OCI-LY7 (cell line): Measurements from ENCODE around the gene CCT8. TPM values are rescaled to one million over a fixed set of nuclear protein-coding genes. Genes with fewer than 3 reads are reported as not detected.

ENCODE experiments used
- BruUV-seq: library from RNA; stranded (reverse); fragments of 400-500 nt; replicated peaks from 2 replicates; lab custom pipeline; 2021; lab: Mats Ljungman, UMichigan
- CTCF ChIA-PET: fragments of 300-600 bp; sonication (Branson Sonifier 250); formaldehyde crosslinking; loops from one replicate; lab custom pipeline; 2022; ENCODE audit warnings: antibody characterized with exemption; ENCODE audit not compliant: unreplicated experiment; lab: Charles Lee
- POLR2A ChIA-PET: fragments of 300-600 bp; sonication (Branson Sonifier 250); formaldehyde crosslinking; loops from one replicate; lab custom pipeline; 2022; ENCODE audit warnings: antibody characterized with exemption; lab: Charles Lee
- DNase-seq: peaks from one replicate; pipeline ENCODE4 v3.0.0-alpha.2; 2015; ENCODE audit warnings: low spot score
- H2AFZ ChIP-seq: fragments of 200-600 bp; sonication (generic), shearing (Covaris generic); 2 replicates; pipeline ENCODE4 v1.6.1; 2014; ENCODE audit warnings: mild to moderate bottlenecking, antibody characterized with exemption, low read length, moderate library complexity
- H3K27ac ChIP-seq: fragments of 200-600 bp; sonication (generic); 2 replicates; pipeline ENCODE4 v1.5.1; 2014; ENCODE audit warnings: mixed run types, low read depth, mild to moderate bottlenecking, moderate library complexity, low read length, inconsistent platforms; ENCODE audit not compliant: poor library complexity, severe bottlenecking
- H3K36me3 ChIP-seq: fragments of 200-600 bp; sonication (generic); 2 replicates; pipeline ENCODE4 v1.6.1; 2014; ENCODE audit warnings: mild to moderate bottlenecking, antibody characterized with exemption, low read length, moderate library complexity, mixed read lengths; ENCODE audit not compliant: insufficient read depth
- H3K4me1 ChIP-seq: fragments of 200-600 bp; sonication (generic); 2 replicates; pipeline ENCODE4 v1.5.1; 2014; ENCODE audit warnings: mild to moderate bottlenecking, low read length; ENCODE audit not compliant: insufficient read depth, poor library complexity, severe bottlenecking
- H3K4me2 ChIP-seq: fragments of 200-600 bp; sonication (generic); 2 replicates; pipeline ENCODE4 v1.6.1; 2014; ENCODE audit warnings: mild to moderate bottlenecking, low read length
- H3K4me3 ChIP-seq: fragments of 200-600 bp; sonication (generic); 2 replicates; pipeline ENCODE4 v1.5.1; 2014; ENCODE audit warnings: mild to moderate bottlenecking, low read depth, low read length; ENCODE audit not compliant: poor library complexity, severe bottlenecking
- H3K79me2 ChIP-seq: fragments of 200-600 bp; sonication (generic); 2 replicates; pipeline ENCODE4 v1.6.1; 2016; ENCODE audit warnings: low read depth, mild to moderate bottlenecking, low read length, moderate library complexity, mixed read lengths; ENCODE audit not compliant: insufficient read depth
- H3K9me2 ChIP-seq: fragments of 200-600 bp; sonication (generic); 2 replicates; pipeline ENCODE4 v1.6.1; 2016; ENCODE audit warnings: mild to moderate bottlenecking, low read length, mixed read lengths; ENCODE audit not compliant: insufficient read depth
- H3K9me3 ChIP-seq: fragments of 200-600 bp; sonication (generic); 2 replicates; pipeline ENCODE4 v1.6.1; 2014; ENCODE audit warnings: mild to moderate bottlenecking, mixed run types, low read length, mixed read lengths
- H4K20me1 ChIP-seq: fragments of 200-600 bp; sonication (generic); 2 replicates; pipeline ENCODE4 v1.6.1; 2014; ENCODE audit warnings: mild to moderate bottlenecking, antibody characterized with exemption, low read length, moderate library complexity, mixed read lengths; ENCODE audit not compliant: insufficient read depth
- CTCF ChIP-seq: fragments of 200-600 bp; sonication (generic); conservative IDR thresholded peaks from 2 replicates; pipeline ENCODE4 v1.5.1; 2014; ENCODE audit warnings: mild to moderate bottlenecking, antibody characterized with exemption, low read length, moderate library complexity, mixed read lengths
- EZH2phosphoT487 ChIP-seq: fragments of 200-600 bp; sonication (generic); IDR thresholded peaks from 2 replicates; pipeline ENCODE4 v1.6.1; 2018; ENCODE audit warnings: low read depth, borderline replicate concordance, mild to moderate bottlenecking, mixed run types, antibody characterized with exemption, low read length, moderate library complexity, mixed read lengths
- intact Hi-C: fragments of 100-400 bp; cut with micrococcal nuclease; formaldehyde crosslinking; loops from one replicate; pipeline ENCODE4 v1.10.0; 2022; ENCODE audit not compliant: unreplicated experiment
- total RNA-seq, 2 experiments: library from RNA; depleted of rRNA in 1 of 2; stranded (reverse); fragments of >200 nt in 1 of 2; shearing (Covaris generic) in 1 of 2; gene quantifications; 2 replicates each; pipeline ENCODE4 v1.2.3, GENCODE V29; 2014 to 2022

Gene CCT8
- total RNA-seq, 2 experiments from 2014 or later, result 229 to 375 TPM

- intact Hi-C loops, result loop anchor here (2.0 kb wide), 3 partner anchors 22 to 48 kb away; partner anchors contain the start of genes CCT8 and LTN1
- H3K4me1 ChIP-seq, result peaks cover 32% of the 10 kb centered on the region
- no TSS peak for BruUV-seq
Measured at GRCh38 chr21:29024474-29025327, 48.7 kb downstream of the CCT8 start, which contains the start of gene USP16. Gene USP16, plus strand, starts transcription at chr21:29024668. Its CDS starts 3,246 bp downstream, at chr21:29027914.

GRCh38 chr21:29022166-29022565 is 51.3 kb downstream of the CCT8 start:
- H3K36me3 ChIP-seq, result peaks cover under 1% of the 10 kb centered on the region; the same call in 1 of the 2 replicates
- no peak for TF ChIP-seq CTCF
- TF ChIP-seq EZH2phosphoT487, result no peak
- H3K9me2 ChIP-seq, result no peaks in the 10 kb centered on the region
- peaks cover 44% of the 10 kb centered on the region for H3K79me2 ChIP-seq
- no peak overlapping the region for H2AFZ ChIP-seq
- no TSS peak for BruUV-seq
- no peak for DNase-seq
- no peak overlapping the region for H3K4me2 ChIP-seq
- H3K9me3 ChIP-seq, result no peaks in the 10 kb centered on the region
- intact Hi-C loops, result no loop called here
- ChIA-PET POLR2A (interaction anchor here (0.6 to 5.8 kb wide), 4 partner anchors 10 to 53 kb away, joined by 3 to 54 read pairs (median 4); partner anchors contain the start of gene CCT8), CTCF (interaction anchor here (1.4 kb wide), 1 partner anchor 20 kb away, joined by 4 read pairs; no protein-coding TSS in a partner anchor)
- no peaks in the 10 kb centered on the region for H4K20me1 ChIP-seq
- H3K4me1 ChIP-seq, result peaks cover 41% of the 10 kb centered on the region
- H3K27ac ChIP-seq, result no peak overlapping the region
- H3K4me3 ChIP-seq, result no peak overlapping the region

More at GRCh38 chr21:29024474-29025327, 48.7 kb downstream of the CCT8 start, which contains the start of gene USP16:
- Histone ChIP-seq H3K27ac (peak within 1 kb of the TSS; percentile 79), H3K9me3 (no peaks in the 10 kb centered on the region), H2AFZ (peak within 1 kb of the TSS; percentile 96), H3K4me3 (peak within 1 kb of the TSS; percentile 85), H3K9me2 (no peaks in the 10 kb centered on the region), H3K79me2 (peaks cover 46% of the 10 kb centered on the region), H3K36me3 (peaks cover 20% of the 10 kb centered on the region), H3K4me2 (peak within 1 kb of the TSS; percentile 92), H4K20me1 (no peaks in the 10 kb centered on the region)
- CTCF ChIA-PET, result no interaction called here
- DNase-seq, result peak; percentile 97
- POLR2A ChIA-PET, result interaction anchor here (0.6 to 5.8 kb wide), 13 partner anchors 21 to 295 kb away, joined by 3 to 54 read pairs (median 4); partner anchors contain the start of gene CCT8
- no peak for TF ChIP-seq CTCF
- TF ChIP-seq EZH2phosphoT487, result no peak
